ENCODE data around the gene NUS1.
"Not testable (repeated sequence)": the region's sequence is repeated elsewhere in the genome, so short reads cannot be mapped to it uniquely, and the experiment has no call there.

Gene NUS1

GRCh38 chr6:117674991-117675657 lies at the start of gene NUS1:
Gene NUS1, plus strand, starts transcription at chr6:117675469. Its CDS starts 202 bp downstream, at chr6:117675671.
- no peaks in the 10 kb centered on the region for H3K9me3 Mint-ChIP-seq
- H3K27me3 Mint-ChIP-seq = no peaks in the 10 kb centered on the region
- H3K27ac Mint-ChIP-seq = peak within 1 kb of the TSS; percentile 98
- H3K36me3 Mint-ChIP-seq = peaks cover 15% of the 10 kb centered on the region
- H3K4me1 Mint-ChIP-seq = peaks cover 55% of the 10 kb centered on the region
- H3K4me3 Mint-ChIP-seq = peak within 1 kb of the TSS; percentile 95

GRCh38 chr6:117627533-117627932 lies 47.7 kb upstream of the NUS1 start:
- H3K9me3 Mint-ChIP-seq = peaks cover 8% of the 10 kb centered on the region
- peaks cover 8% of the 10 kb centered on the region for H3K27me3 Mint-ChIP-seq
- H3K36me3 Mint-ChIP-seq = peaks cover 5% of the 10 kb centered on the region
- no peak overlapping the region for H3K4me3 Mint-ChIP-seq
- no peak overlapping the region for H3K27ac Mint-ChIP-seq
- no peaks in the 10 kb centered on the region for H3K4me1 Mint-ChIP-seq

GRCh38 chr6:117629119-117629660 lies 46.1 kb upstream of the NUS1 start:
- Mint-ChIP-seq H3K4me3 (no peak overlapping the region), H3K27me3 (peaks cover 10% of the 10 kb centered on the region), H3K9me3 (peaks cover 4% of the 10 kb centered on the region), H3K4me1 (no peaks in the 10 kb centered on the region), H3K27ac (no peak overlapping the region), H3K36me3 (peaks cover 4% of the 10 kb centered on the region)

GRCh38 chr6:117637770-117638169 lies 37.5 kb upstream of the NUS1 start:
- Mint-ChIP-seq H3K27me3 (peaks cover 7% of the 10 kb centered on the region), H3K9me3 (no peaks in the 10 kb centered on the region), H3K36me3 (peaks cover 5% of the 10 kb centered on the region), H3K4me3 (no peak overlapping the region), H3K27ac (no peak overlapping the region), H3K4me1 (no peaks in the 10 kb centered on the region)

GRCh38 chr6:117642976-117643375 lies 32.3 kb upstream of the NUS1 start:
- no peak overlapping the region for H3K27ac Mint-ChIP-seq
- peaks cover 1% of the 10 kb centered on the region for H3K27me3 Mint-ChIP-seq
- no peak overlapping the region for H3K4me3 Mint-ChIP-seq
- H3K4me1 Mint-ChIP-seq = no peaks in the 10 kb centered on the region
- no peaks in the 10 kb centered on the region for H3K9me3 Mint-ChIP-seq
- H3K36me3 Mint-ChIP-seq = no peaks in the 10 kb centered on the region

- not testable (repeated sequence) for H3K4me1 Mint-ChIP-seq, H3K4me3 Mint-ChIP-seq, H3K9me3 Mint-ChIP-seq, H3K36me3 Mint-ChIP-seq, H3K27ac Mint-ChIP-seq, H3K27me3 Mint-ChIP-seq
Observed at GRCh38 chr6:117651984-117652383, 23.3 kb upstream of the NUS1 start.

- H3K4me3 Mint-ChIP-seq = no peak overlapping the region
- H3K36me3 Mint-ChIP-seq = peaks cover 2% of the 10 kb centered on the region
- peaks cover 7% of the 10 kb centered on the region for H3K4me1 Mint-ChIP-seq
- H3K27ac Mint-ChIP-seq = no peak overlapping the region
- H3K9me3 Mint-ChIP-seq = no peaks in the 10 kb centered on the region
- no peaks in the 10 kb centered on the region for H3K27me3 Mint-ChIP-seq
Observed at GRCh38 chr6:117653949-117654348, 21.3 kb upstream of the NUS1 start.

GRCh38 chr6:117655380-117655779 lies 19.9 kb upstream of the NUS1 start:
- H3K9me3 Mint-ChIP-seq = no peaks in the 10 kb centered on the region
- H3K36me3 Mint-ChIP-seq = no peaks in the 10 kb centered on the region
- H3K4me1 Mint-ChIP-seq = peaks cover 7% of the 10 kb centered on the region
- no peak overlapping the region for H3K4me3 Mint-ChIP-seq
- H3K27ac Mint-ChIP-seq = no peak overlapping the region
- H3K27me3 Mint-ChIP-seq = no peaks in the 10 kb centered on the region

- Mint-ChIP-seq H3K4me1 (no peaks in the 10 kb centered on the region), H3K27me3 (no peaks in the 10 kb centered on the region), H3K4me3 (no peak overlapping the region), H3K36me3 (peaks cover 8% of the 10 kb centered on the region), H3K9me3 (no peaks in the 10 kb centered on the region), H3K27ac (no peak overlapping the region)
Observed at GRCh38 chr6:117666881-117667280, 8.4 kb upstream of the NUS1 start.

- Mint-ChIP-seq H3K4me1 (peaks cover 7% of the 10 kb centered on the region), H3K27me3 (no peaks in the 10 kb centered on the region), H3K36me3 (peaks cover 4% of the 10 kb centered on the region), H3K9me3 (no peaks in the 10 kb centered on the region), H3K27ac (no peak overlapping the region), H3K4me3 (no peak overlapping the region)
Observed at GRCh38 chr6:117668736-117669135, 6.5 kb upstream of the NUS1 start.

GRCh38 chr6:117674503-117674902 lies 766 bp upstream of the NUS1 start:
- H3K4me1 Mint-ChIP-seq = peaks cover 49% of the 10 kb centered on the region
- H3K9me3 Mint-ChIP-seq = no peaks in the 10 kb centered on the region
- peak overlapping the region; percentile 98 for H3K27ac Mint-ChIP-seq
- peaks cover 12% of the 10 kb centered on the region for H3K36me3 Mint-ChIP-seq
- H3K4me3 Mint-ChIP-seq = peak overlapping the region; percentile 95
- H3K27me3 Mint-ChIP-seq = no peaks in the 10 kb centered on the region

GRCh38 chr6:117675658-117676301 lies 511 bp downstream of the NUS1 start:
- not testable (repeated sequence) for H3K9me3 Mint-ChIP-seq, H3K27me3 Mint-ChIP-seq
- peaks cover 19% of the 10 kb centered on the region for H3K36me3 Mint-ChIP-seq
- H3K4me3 Mint-ChIP-seq = peak overlapping the region; percentile 95
- peaks cover 62% of the 10 kb centered on the region for H3K4me1 Mint-ChIP-seq
- H3K27ac Mint-ChIP-seq = peak overlapping the region; percentile 98

GRCh38 chr6:117676577-117677218 lies 1.4 kb downstream of the NUS1 start:
- no peaks in the 10 kb centered on the region for H3K27me3 Mint-ChIP-seq
- H3K9me3 Mint-ChIP-seq = no peaks in the 10 kb centered on the region
- H3K36me3 Mint-ChIP-seq = peaks cover 24% of the 10 kb centered on the region
- H3K4me1 Mint-ChIP-seq = peaks cover 71% of the 10 kb centered on the region
- peak overlapping the region; percentile 48 for H3K27ac Mint-ChIP-seq
- H3K4me3 Mint-ChIP-seq = peak overlapping the region; percentile 91

GRCh38 chr6:117677553-117678141 lies 2.4 kb downstream of the NUS1 start:
- Mint-ChIP-seq H3K27ac (no peak overlapping the region), H3K27me3 (no peaks in the 10 kb centered on the region), H3K9me3 (no peaks in the 10 kb centered on the region), H3K36me3 (peaks cover 24% of the 10 kb centered on the region), H3K4me1 (peaks cover 81% of the 10 kb centered on the region), H3K4me3 (peak overlapping the region; percentile 91)

- no peaks in the 10 kb centered on the region for H3K27me3 Mint-ChIP-seq
- peaks cover 87% of the 10 kb centered on the region for H3K4me1 Mint-ChIP-seq
- peak overlapping the region; percentile 64 for H3K4me3 Mint-ChIP-seq
- H3K9me3 Mint-ChIP-seq = no peaks in the 10 kb centered on the region
- H3K27ac Mint-ChIP-seq = peak overlapping the region; percentile 10
- peaks cover 25% of the 10 kb centered on the region for H3K36me3 Mint-ChIP-seq
Observed at GRCh38 chr6:117681162-117681741, 6.0 kb downstream of the NUS1 start.
